Mononuclear cell (primary cell): ENCODE results near the gene CCL14. TPM values are rescaled to one million over a fixed set of nuclear protein-coding genes. Genes with fewer than 3 reads are reported as not detected.

Experiments used
- H3K27me3 ChIP-seq: 2 replicates; pipeline ENCODE4 v1.6.0; 2011; ENCODE audit warnings: low read length, control low read depth; ENCODE audit not compliant: insufficient read depth
- H3K4me1 ChIP-seq: 2 replicates; pipeline ENCODE4 v1.5.1; 2011; ENCODE audit warnings: mild to moderate bottlenecking, low read length, control low read depth; ENCODE audit not compliant: insufficient read depth
- H3K4me3 ChIP-seq: 2 replicates; pipeline ENCODE4 v1.5.1; 2011; ENCODE audit warnings: mild to moderate bottlenecking, low read length, moderate library complexity
- H3K9me3 ChIP-seq: 2 replicates; pipeline ENCODE4 v1.5.1; 2011; ENCODE audit warnings: low read depth, mild to moderate bottlenecking, control low read depth, low read length
- total RNA-seq: library from RNA; depleted of rRNA; stranded (reverse); fragments of >200 nt; gene quantifications from one replicate; pipeline ENCODE4 v1.2.3, GENCODE V29; 2012

The CCL14 gene
- total RNA-seq, 1 donor = not detected

- Histone ChIP-seq H3K4me3 (no peak overlapping the region), H3K27me3 (no peaks in the 10 kb centered on the region), H3K4me1 (peaks cover 5% of the 10 kb centered on the region), H3K9me3 (no peaks in the 10 kb centered on the region)
Observed at GRCh38 chr17:35973333-35974260, 12.9 kb downstream of the CCL14 start.

GRCh38 chr17:35972945-35973332 is 13.6 kb downstream of the CCL14 start:
- no peak overlapping the region for H3K4me3 ChIP-seq
- peaks cover 5% of the 10 kb centered on the region for H3K4me1 ChIP-seq
- no peaks in the 10 kb centered on the region for H3K9me3 ChIP-seq
- H3K27me3 ChIP-seq = no peaks in the 10 kb centered on the region

GRCh38 chr17:35972535-35972934 is 14.0 kb downstream of the CCL14 start:
- Histone ChIP-seq H3K4me1 (peaks cover 5% of the 10 kb centered on the region), H3K4me3 (no peak overlapping the region), H3K9me3 (no peaks in the 10 kb centered on the region), H3K27me3 (no peaks in the 10 kb centered on the region)

- Histone ChIP-seq H3K27me3 (no peaks in the 10 kb centered on the region), H3K4me3 (no peak overlapping the region), H3K4me1 (peaks cover 5% of the 10 kb centered on the region), H3K9me3 (no peaks in the 10 kb centered on the region)
Observed at GRCh38 chr17:35972066-35972465, 14.5 kb downstream of the CCL14 start.

- Histone ChIP-seq H3K9me3 (no peaks in the 10 kb centered on the region), H3K4me3 (no peak overlapping the region), H3K4me1 (peaks cover 5% of the 10 kb centered on the region), H3K27me3 (no peaks in the 10 kb centered on the region)
Observed at GRCh38 chr17:35969558-35970380, 16.8 kb downstream of the CCL14 start.

GRCh38 chr17:35968520-35969054 is 17.9 kb downstream of the CCL14 start:
- Histone ChIP-seq H3K9me3 (no peaks in the 10 kb centered on the region), H3K27me3 (no peaks in the 10 kb centered on the region), H3K4me3 (no peak overlapping the region), H3K4me1 (peaks cover 5% of the 10 kb centered on the region)

- no peaks in the 10 kb centered on the region for H3K9me3 ChIP-seq
- H3K4me1 ChIP-seq = peaks cover 5% of the 10 kb centered on the region
- H3K27me3 ChIP-seq = no peaks in the 10 kb centered on the region
- H3K4me3 ChIP-seq = no peak overlapping the region
Observed at GRCh38 chr17:35965272-35965671, 21.3 kb downstream of the CCL14 start.

- Histone ChIP-seq H3K4me3 (no peak overlapping the region), H3K9me3 (no peaks in the 10 kb centered on the region), H3K27me3 (peaks cover 4% of the 10 kb centered on the region), H3K4me1 (no peaks in the 10 kb centered on the region)
Observed at GRCh38 chr17:35963663-35964062, 22.9 kb downstream of the CCL14 start.

GRCh38 chr17:35953720-35954119 is 32.8 kb downstream of the CCL14 start:
- Histone ChIP-seq H3K27me3 (no peaks in the 10 kb centered on the region), H3K4me3 (no peak overlapping the region), H3K4me1 (no peaks in the 10 kb centered on the region), H3K9me3 (no peaks in the 10 kb centered on the region)

- no peak overlapping the region for H3K4me3 ChIP-seq
- H3K4me1 ChIP-seq = peaks cover 7% of the 10 kb centered on the region
- no peaks in the 10 kb centered on the region for H3K27me3 ChIP-seq
- no peaks in the 10 kb centered on the region for H3K9me3 ChIP-seq
Observed at GRCh38 chr17:35949401-35949800, 37.1 kb downstream of the CCL14 start.

- Histone ChIP-seq H3K27me3 (no peaks in the 10 kb centered on the region), H3K9me3 (no peaks in the 10 kb centered on the region), H3K4me1 (peaks cover 7% of the 10 kb centered on the region), H3K4me3 (no peak overlapping the region)
Observed at GRCh38 chr17:35948092-35948491, 38.4 kb downstream of the CCL14 start.

- no peaks in the 10 kb centered on the region for H3K9me3 ChIP-seq
- peaks cover 7% of the 10 kb centered on the region for H3K4me1 ChIP-seq
Observed at GRCh38 chr17:35947156-35947585, 39.4 kb downstream of the CCL14 start.

GRCh38 chr17:35944151-35944550 is 42.4 kb downstream of the CCL14 start:
- peaks cover 7% of the 10 kb centered on the region for H3K4me1 ChIP-seq
- no peak overlapping the region for H3K4me3 ChIP-seq
- H3K9me3 ChIP-seq = no peaks in the 10 kb centered on the region
- H3K27me3 ChIP-seq = no peaks in the 10 kb centered on the region

More at GRCh38 chr17:35947156-35947585, 39.4 kb downstream of the CCL14 start:
- no peaks in the 10 kb centered on the region for H3K27me3 ChIP-seq
- H3K4me3 ChIP-seq = no peak overlapping the region

- H3K27me3 ChIP-seq = no peaks in the 10 kb centered on the region
- H3K9me3 ChIP-seq = no peaks in the 10 kb centered on the region
- H3K4me3 ChIP-seq = no peak within 1 kb of the TSS
- H3K4me1 ChIP-seq = peaks cover 7% of the 10 kb centered on the region
Observed at GRCh38 chr17:35943537-35943936, 43.0 kb downstream of the CCL14 start, which contains the start of gene LYZL6. Gene LYZL6 (minus strand): TSS chr17:35943713. CDS start chr17:35939356, 4,357 bp downstream.
